GM18526 (cell line): Measurements from ENCODE around the gene CDH24.

Experiments used
- POLR2A ChIP-seq: IDR thresholded peaks from 3 replicates; pipeline ENCODE4 v1.6.1; 2011; ENCODE audit not compliant: insufficient read length; ENCODE audit errors: extremely low read depth

The CDH24 gene

GRCh38 chr14:23071921-23072539 lies 14.7 kb upstream of the CDH24 start:
- no peak for TF ChIP-seq POLR2A

- TF ChIP-seq POLR2A, result peak; percentile 80
These were observed 14.1 kb upstream of the CDH24 start for GRCh38 chr14:23071244-23071920.

DNA sequence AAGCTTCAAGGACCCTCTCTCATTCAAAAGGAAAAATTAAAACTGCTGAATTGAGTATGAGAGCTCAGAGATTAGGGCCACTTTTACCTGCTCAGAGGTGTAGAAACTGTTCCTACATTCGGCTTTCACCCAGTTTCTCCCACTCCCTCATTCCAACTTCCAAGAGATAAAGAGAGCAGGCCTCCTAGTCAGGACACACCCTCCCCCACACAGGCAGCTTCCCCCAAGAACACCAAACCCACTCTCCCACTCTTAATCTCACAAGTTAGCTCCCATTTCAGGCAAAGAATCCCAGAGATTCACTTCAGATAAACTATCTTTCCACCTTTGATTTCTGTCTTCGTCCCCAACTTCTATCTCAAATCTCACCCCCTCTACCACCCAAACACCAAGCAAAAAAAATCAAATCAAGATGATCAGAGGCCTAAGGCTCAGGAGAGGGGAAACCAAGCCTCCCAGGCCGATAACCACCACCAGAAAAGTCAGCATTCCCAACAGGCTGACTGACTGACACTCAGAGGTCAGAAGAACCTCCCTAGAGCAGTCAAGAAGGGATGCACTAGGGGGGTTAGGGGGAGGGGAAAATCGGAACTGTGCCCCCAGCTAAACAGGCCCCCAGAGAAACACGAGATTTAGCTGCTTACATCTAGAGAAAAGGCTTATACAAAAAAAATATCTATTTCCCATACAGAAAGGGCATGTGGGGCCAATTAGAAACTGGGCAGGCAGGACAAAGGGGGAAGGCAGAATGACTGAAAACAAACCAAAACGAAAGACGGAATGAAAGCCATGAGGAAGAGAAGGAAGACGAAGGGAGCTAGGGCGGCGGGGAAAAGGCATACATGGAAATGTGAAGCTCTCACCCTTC lies 13.2 kb upstream of the CDH24 start:
- TF ChIP-seq POLR2A, result no peak

- no peak for TF ChIP-seq POLR2A
These were observed 12.1 kb upstream of the CDH24 start for GRCh38 chr14:23069413-23069806.

DNA sequence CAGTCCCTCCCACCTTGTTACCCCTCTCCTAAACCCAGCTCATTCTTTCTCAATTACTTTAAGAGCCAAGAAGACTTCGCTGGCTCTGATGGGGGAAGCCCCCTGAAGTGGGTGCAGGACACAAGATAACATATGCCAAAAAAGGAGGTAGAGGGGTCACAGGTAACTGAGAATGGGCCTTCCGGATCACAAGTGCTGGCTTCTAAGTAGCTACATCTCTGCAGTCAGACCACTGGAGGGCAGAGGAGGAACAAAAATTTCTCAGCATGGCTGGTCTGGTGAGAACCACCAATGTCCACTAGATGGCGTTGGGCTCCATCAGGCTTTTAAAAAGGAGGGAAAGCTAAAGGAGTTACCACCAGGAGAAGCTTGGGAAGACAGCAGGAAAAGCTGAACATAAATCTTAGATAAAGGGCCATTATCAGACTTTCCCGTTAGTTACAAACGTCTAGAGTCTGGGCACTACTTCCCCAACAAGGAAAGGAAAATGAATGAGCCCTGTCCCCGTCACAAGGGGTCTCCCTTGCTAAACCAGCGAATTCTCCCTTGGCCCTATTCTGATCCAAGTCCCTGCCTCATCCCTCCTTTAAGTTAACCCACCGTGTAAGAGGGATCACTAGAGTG lies 11.6 kb upstream of the CDH24 start:
- TF ChIP-seq POLR2A, result no peak

- no peak for TF ChIP-seq POLR2A
These were observed 10.8 kb upstream of the CDH24 start for GRCh38 chr14:23067847-23068788.

GRCh38 chr14:23066855-23067744 lies 9.8 kb upstream of the CDH24 start:
- TF ChIP-seq POLR2A, result no peak

GRCh38 chr14:23066368-23066767 lies 9.0 kb upstream of the CDH24 start:
- TF ChIP-seq POLR2A, result no peak

DNA sequence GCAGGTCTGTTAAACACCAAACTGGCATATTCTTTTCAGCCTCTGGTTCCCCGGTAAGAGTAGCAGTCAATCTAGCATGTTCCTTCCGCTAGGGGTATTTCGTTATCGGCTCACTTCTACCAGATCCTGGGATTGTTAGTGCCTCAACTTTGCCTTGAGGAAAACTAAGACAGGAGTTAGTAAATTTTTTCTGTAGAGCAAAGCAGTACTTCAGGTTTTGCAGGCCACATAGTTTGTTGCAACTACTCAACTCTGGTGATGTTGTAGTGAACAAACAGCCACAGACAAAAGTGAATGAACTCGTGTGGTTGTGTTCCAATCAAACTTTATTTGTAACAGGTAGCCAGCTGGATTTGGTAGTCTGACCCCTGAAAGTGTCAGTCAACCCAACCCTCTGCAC lies 6.3 kb upstream of the CDH24 start:
- TF ChIP-seq POLR2A, result no peak

DNA sequence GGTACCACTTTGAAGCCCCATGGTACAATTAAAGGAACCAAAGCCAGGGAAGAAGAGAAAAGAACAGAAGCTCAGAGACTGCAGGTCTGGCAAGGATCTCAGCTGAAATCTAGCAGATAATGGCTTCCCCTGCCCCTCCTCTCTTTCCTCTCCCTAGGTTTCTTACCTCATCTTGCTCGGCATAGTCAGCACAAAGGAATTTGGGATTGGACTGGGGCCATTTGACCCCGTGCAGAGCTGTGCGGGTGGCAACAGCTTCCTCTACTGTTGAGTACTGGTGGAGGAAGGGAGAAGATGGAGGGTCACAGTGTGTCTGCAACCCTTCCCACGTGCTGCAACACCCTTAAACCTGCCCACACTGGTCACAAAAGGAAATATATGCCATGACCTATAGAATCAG lies 4.7 kb upstream of the CDH24 start:
- TF ChIP-seq POLR2A, result no peak

- TF ChIP-seq POLR2A, result no peak
These were observed 3.4 kb upstream of the CDH24 start for GRCh38 chr14:23060536-23061260.

GRCh38 chr14:23058654-23059504 lies 1.6 kb upstream of the CDH24 start:
- no peak for TF ChIP-seq POLR2A
